ENCODE data around the gene CLEC16A. TPM values are rescaled to one million over a fixed set of nuclear protein-coding genes. Genes with fewer than 3 reads are reported as not detected.

The CLEC16A gene
- total and polyA plus RNA-seq, 2 experiments from 2014 or later, result 9.9 to 24.1 TPM

- TF ChIP-seq ETS1 (IDR thresholded peaks at IDR 0.05) (no peak), POLR2AphosphoS5 (IDR thresholded peaks at IDR 0.05; ENCODE audit: low read depth) (no peak), EZH2 (IDR thresholded peaks at IDR 0.05; ENCODE audit: low read depth, unreplicated experiment) (no peak), JUNB (IDR thresholded peaks at IDR 0.05; ENCODE audit: unreplicated experiment) (no peak), ZNF462 (CRISPR knock-in tag; IDR thresholded peaks at IDR 0.05) (no peak), ZNF114 (CRISPR knock-in tag; IDR thresholded peaks at IDR 0.05) (no peak)
These were observed 162.4 kb downstream of the CLEC16A start (continued) for GRCh38 chr16:11106726-11107125.

- peaks cover 4% of the 10 kb centered on the region; the same call in 1 of the 2 replicates for H3K4me1 ChIP-seq (ENCODE audit: insufficient read depth)
These were observed 163.6 kb downstream of the CLEC16A start for GRCh38 chr16:11107780-11108465.

More at GRCh38 chr16:11107780-11108465, 163.6 kb downstream of the CLEC16A start:
- peaks cover 16% of the 10 kb centered on the region for H3K27me3 Mint-ChIP-seq (ENCODE audit: insufficient read depth, low read depth, poor library complexity)
- Histone ChIP-seq H2AFZ (no peak overlapping the region), H3K4me2 (no peak overlapping the region), H3K79me2 (replicated peaks; ENCODE audit: insufficient read depth) (no peaks in the 10 kb centered on the region), H3F3A (replicated peaks; ENCODE audit: low read depth) (no peaks in the 10 kb centered on the region), H3K9me2 (ENCODE audit: insufficient read depth) (no peaks in the 10 kb centered on the region), H3K4me3 (no peak overlapping the region), H3K27me3 (ENCODE audit: insufficient read depth) (no peaks in the 10 kb centered on the region), H3K36me3 (ENCODE audit: insufficient read depth) (no peaks in the 10 kb centered on the region), H3K27ac (ENCODE audit: low read depth) (no peak overlapping the region), H4K20me1 (replicated peaks; ENCODE audit: insufficient read depth) (no peaks in the 10 kb centered on the region)
- ATAC-seq, result no peak
- H3K36me3 Mint-ChIP-seq (ENCODE audit: low read depth), result no peaks in the 10 kb centered on the region
- H3K4me3 Mint-ChIP-seq, result no peak overlapping the region
- DNase-seq (ENCODE audit: low spot score), result no peak
- no peak overlapping the region for H3K27ac Mint-ChIP-seq
- peaks cover 7% of the 10 kb centered on the region; the same call in 2 of the 3 replicates for H3K4me1 Mint-ChIP-seq
- H3K9me3 Mint-ChIP-seq, result no peaks in the 10 kb centered on the region; the same call in 2 of the 3 replicates
- TF ChIP-seq ZNF114 (CRISPR knock-in tag; IDR thresholded peaks at IDR 0.05) (no peak), ZNF331 (CRISPR knock-in tag; IDR thresholded peaks at IDR 0.05; ENCODE audit: low read depth) (no peak), ETS1 (IDR thresholded peaks at IDR 0.05) (no peak), EZH2phosphoT487 (IDR thresholded peaks at IDR 0.05; ENCODE audit: unreplicated experiment) (no peak), NANOG (IDR thresholded peaks at IDR 0.05; ENCODE audit: borderline replicate concordance) (no peak)

Data from GM23338 (cell line).